ENCODE measurements around the gene DAGLA. TPM values are rescaled to one million over a fixed set of nuclear protein-coding genes. Genes with fewer than 3 reads are reported as not detected.

Gene DAGLA
- total RNA-seq, 4 donors from 2014 or later, result 1.5 to 4.9 (median 3.8) TPM

GRCh38 chr11:61645179-61645868, 34.9 kb upstream of the DAGLA start:
- intact Hi-C loops (cut with DNase I), result no loop called here
- H3K27me3 ChIP-seq, result peaks cover 0 to under 1% (median 0%) of the 10 kb centered on the region in 4 donors
- DNase-seq (ENCODE audit: extremely low spot score), result no peak
- H3K4me1 ChIP-seq, result no peaks in the 10 kb centered on the region
- H3K27ac ChIP-seq (replicated peaks in 1 of 4), result no peak overlapping the region
- TF ChIP-seq POLR2A (IDR thresholded peaks at IDR 0.05; ENCODE audit: low read depth) (no peak), EP300 (IDR thresholded peaks at IDR 0.05) (no peak), CTCF (IDR thresholded peaks at IDR 0.05) (no peak), POLR2AphosphoS5 (IDR thresholded peaks at IDR 0.05) (no peak)
- 83% methylated on average over 9 of the region's 9 CpGs for WGBS
- H3K9me3 ChIP-seq, result no peaks in the 10 kb centered on the region
- no peaks in the 10 kb centered on the region for H3K36me3 ChIP-seq
- no peak overlapping the region for H3K4me3 ChIP-seq

GRCh38 chr11:61647529-61647928, 32.7 kb upstream of the DAGLA start:
- no peaks in the 10 kb centered on the region for H3K9me3 ChIP-seq
- peaks cover 0 to 22% (median 0%) of the 10 kb centered on the region in 4 donors for H3K27me3 ChIP-seq
- no peak overlapping the region for H3K27ac ChIP-seq (replicated peaks in 1 of 4)
- H3K4me3 ChIP-seq, result no peak overlapping the region
- WGBS, result 90% methylated on average over 3 of the region's 3 CpGs
- TF ChIP-seq POLR2AphosphoS5 (IDR thresholded peaks at IDR 0.05), result no peak
- TF ChIP-seq CTCF (IDR thresholded peaks at IDR 0.05), result no peak
- TF ChIP-seq POLR2A (IDR thresholded peaks at IDR 0.05; ENCODE audit: low read depth), result no peak
- no peak for TF ChIP-seq EP300 (IDR thresholded peaks at IDR 0.05)
- DNase-seq (ENCODE audit: extremely low spot score), result no peak
- intact Hi-C loops (cut with DNase I), result no loop called here
- H3K36me3 ChIP-seq, result no peaks in the 10 kb centered on the region
- no peaks in the 10 kb centered on the region for H3K4me1 ChIP-seq

GRCh38 chr11:61650781-61651571, 29.2 kb upstream of the DAGLA start:
- WGBS, result 96% methylated on average over 9 of the region's 17 CpGs
- intact Hi-C loops (cut with DNase I), result no loop called here

GRCh38 chr11:61652135-61652534, 28.1 kb upstream of the DAGLA start:
- Histone ChIP-seq H3K4me1 (peaks cover 0 to 7% (median 0%) of the 10 kb centered on the region in 4 donors), H3K27me3 (peaks cover 0 to 41% (median 0%) of the 10 kb centered on the region in 4 donors), H3K36me3 (no peaks in the 10 kb centered on the region), H3K4me3 (no peak overlapping the region), H3K27ac (replicated peaks in 1 of 4) (no peak overlapping the region), H3K9me3 (no peaks in the 10 kb centered on the region)
- no peak for DNase-seq (ENCODE audit: extremely low spot score)
- no peak for TF ChIP-seq POLR2A (IDR thresholded peaks at IDR 0.05; ENCODE audit: low read depth)
- TF ChIP-seq CTCF (IDR thresholded peaks at IDR 0.05), result no peak
- no peak for TF ChIP-seq POLR2AphosphoS5 (IDR thresholded peaks at IDR 0.05)
- no peak for TF ChIP-seq EP300 (IDR thresholded peaks at IDR 0.05)
- 83% methylated on average over 1 of the region's 1 CpG for WGBS
- intact Hi-C loops (cut with DNase I), result no loop called here

More at GRCh38 chr11:61650781-61651571, 29.2 kb upstream of the DAGLA start:
- Histone ChIP-seq H3K9me3 (no peaks in the 10 kb centered on the region), H3K27me3 (peaks cover 0 to 41% (median 0%) of the 10 kb centered on the region in 4 donors), H3K27ac (replicated peaks in 1 of 4) (no peak overlapping the region), H3K36me3 (no peaks in the 10 kb centered on the region), H3K4me1 (peaks cover 0 to 7% (median 0%) of the 10 kb centered on the region in 4 donors), H3K4me3 (no peak overlapping the region)
- no peak for DNase-seq (ENCODE audit: extremely low spot score)
- TF ChIP-seq CTCF (IDR thresholded peaks at IDR 0.05) (no peak), POLR2AphosphoS5 (IDR thresholded peaks at IDR 0.05) (no peak), POLR2A (IDR thresholded peaks at IDR 0.05; ENCODE audit: low read depth) (no peak), EP300 (IDR thresholded peaks at IDR 0.05) (no peak)
